ENCODE data around the gene ANKRD37.

Gene ANKRD37

DNA sequence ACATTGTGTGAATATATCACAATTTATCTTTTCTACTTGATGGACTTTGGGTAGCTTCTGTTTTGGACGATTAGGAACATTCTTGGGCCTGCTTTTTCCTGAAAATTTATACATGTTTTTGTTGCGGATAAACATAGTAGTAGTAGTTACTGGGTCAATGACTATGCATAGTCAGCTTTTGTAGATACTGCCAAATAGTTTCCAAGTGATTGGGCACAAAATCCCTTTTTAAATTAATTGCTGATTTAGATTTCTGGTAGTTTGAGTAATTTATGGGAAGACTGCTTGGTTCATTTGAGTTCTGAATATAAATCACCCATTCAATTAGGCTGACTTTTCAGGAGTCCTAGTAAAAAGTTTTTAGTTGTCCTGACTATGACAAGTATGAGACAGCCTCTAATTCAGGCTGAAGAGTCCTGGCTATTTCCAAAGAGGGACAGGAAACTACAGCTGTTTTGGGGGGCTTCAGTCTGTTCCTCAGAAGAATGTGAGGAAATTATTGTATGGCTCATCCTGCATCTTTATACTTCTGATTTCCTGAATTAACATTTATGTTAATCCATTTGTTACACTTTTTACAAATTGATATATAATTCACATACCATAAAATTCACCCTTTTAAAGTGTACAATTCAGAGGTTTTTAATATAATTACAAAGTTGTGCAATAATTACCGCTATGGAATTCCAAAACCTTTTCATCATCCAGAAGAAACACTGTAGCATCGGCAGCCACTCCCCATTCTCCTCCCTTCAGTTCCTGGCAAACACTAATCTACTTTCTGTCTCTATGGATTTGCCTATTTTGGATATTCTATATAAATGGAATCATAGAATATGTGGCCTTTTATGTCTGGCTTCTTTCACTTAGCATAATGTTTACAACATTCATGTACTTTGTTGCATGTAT lies 15.1 kb upstream of the ANKRD37 start:
- TF ChIP-seq, protein P1, sequence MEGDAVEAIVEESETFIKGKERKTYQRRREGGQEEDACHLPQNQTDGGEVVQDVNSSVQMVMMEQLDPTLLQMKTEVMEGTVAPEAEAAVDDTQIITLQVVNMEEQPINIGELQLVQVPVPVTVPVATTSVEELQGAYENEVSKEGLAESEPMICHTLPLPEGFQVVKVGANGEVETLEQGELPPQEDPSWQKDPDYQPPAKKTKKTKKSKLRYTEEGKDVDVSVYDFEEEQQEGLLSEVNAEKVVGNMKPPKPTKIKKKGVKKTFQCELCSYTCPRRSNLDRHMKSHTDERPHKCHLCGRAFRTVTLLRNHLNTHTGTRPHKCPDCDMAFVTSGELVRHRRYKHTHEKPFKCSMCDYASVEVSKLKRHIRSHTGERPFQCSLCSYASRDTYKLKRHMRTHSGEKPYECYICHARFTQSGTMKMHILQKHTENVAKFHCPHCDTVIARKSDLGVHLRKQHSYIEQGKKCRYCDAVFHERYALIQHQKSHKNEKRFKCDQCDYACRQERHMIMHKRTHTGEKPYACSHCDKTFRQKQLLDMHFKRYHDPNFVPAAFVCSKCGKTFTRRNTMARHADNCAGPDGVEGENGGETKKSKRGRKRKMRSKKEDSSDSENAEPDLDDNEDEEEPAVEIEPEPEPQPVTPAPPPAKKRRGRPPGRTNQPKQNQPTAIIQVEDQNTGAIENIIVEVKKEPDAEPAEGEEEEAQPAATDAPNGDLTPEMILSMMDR (conservative IDR thresholded peaks at IDR 0.05) = no peak
- H3K27ac ChIP-seq = no peak overlapping the region

DNA sequence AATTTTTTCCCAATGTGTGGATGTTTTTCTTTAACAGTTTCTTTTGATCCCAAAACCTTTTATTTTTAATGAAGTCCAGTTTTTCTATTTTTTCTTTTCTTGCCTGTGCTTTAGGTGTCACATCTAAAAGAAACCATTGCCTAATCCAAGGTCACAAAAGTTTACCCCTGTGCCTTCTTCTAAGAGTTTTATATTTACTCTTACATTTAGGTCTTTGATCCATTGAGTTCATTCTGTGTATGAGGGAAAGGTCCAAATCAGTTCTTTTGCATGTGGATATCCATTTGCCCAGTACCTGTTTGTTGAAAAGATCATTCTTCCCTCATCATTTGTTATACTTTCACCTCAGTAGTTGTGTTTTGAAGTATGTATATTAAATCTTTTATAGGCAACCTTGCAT lies 13.9 kb upstream of the ANKRD37 start:
- H3K27ac ChIP-seq = peak overlapping the region; percentile 96
- TF ChIP-seq, protein P1 (conservative IDR thresholded peaks at IDR 0.05) = no peak

DNA sequence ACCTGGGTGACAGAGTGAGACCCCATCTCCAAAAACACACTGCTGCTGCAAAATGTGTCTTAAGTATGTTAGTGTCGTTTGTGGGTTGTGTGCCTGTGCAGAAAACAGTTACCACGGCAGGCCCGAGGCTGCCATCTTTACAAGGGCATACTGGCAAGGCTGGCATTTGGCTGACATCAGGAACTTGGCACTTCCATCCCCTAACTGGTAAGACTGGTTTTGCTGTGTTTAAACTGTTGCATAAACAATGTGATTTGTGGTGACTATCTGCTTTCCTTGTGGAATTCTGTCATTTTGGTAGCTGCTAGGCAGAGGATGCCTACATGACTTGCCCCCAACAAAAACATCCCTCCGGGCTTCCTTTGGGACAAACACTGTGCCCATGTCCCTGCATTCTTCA lies 13.2 kb upstream of the ANKRD37 start:
- TF ChIP-seq, protein P1 (conservative IDR thresholded peaks at IDR 0.05) = no peak
- H3K27ac ChIP-seq = peak overlapping the region; percentile 96

DNA sequence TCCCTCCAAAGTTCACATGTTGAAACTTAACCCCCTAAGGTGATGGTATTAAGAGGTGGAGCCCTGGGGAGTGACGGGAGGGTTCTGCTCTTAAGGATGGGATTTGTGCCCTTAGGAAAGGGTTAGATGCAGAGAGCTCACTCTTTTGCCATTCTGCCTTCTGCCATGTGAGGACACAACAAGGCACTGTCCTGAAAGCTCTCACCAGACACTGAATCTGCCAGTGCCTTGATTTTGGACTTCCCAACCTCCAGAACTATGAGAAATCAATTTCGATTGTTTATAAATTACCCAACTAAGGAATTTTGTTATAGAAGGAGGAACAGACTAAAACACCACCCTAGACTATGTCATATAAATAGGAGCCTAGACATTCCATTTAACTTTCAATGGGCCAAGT lies 12.6 kb upstream of the ANKRD37 start:
- TF ChIP-seq, protein P1 (conservative IDR thresholded peaks at IDR 0.05) = no peak
- H3K27ac ChIP-seq = peak overlapping the region; percentile 96

DNA sequence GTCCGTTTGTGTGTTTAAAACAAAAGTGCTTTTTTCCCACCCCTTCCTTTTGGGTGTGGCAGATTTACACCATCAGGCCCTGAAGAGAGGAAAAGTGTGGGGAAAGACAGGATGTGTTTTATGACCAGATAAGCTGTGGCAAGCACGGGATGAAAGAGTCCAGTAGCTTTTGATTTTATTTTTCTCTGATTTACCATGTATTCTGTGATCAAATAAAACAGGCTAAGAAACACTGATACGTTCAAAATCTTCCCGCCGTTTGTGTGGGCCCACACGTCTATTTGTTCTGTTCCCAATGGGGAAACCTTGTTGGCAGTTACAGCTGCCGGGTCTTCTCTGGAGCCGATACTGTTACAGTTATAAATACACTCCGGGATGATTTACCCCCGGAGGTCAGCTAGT lies 11.7 kb upstream of the ANKRD37 start:
- TF ChIP-seq, protein P1 (conservative IDR thresholded peaks at IDR 0.05) = no peak
- H3K27ac ChIP-seq = peak overlapping the region; percentile 96

DNA sequence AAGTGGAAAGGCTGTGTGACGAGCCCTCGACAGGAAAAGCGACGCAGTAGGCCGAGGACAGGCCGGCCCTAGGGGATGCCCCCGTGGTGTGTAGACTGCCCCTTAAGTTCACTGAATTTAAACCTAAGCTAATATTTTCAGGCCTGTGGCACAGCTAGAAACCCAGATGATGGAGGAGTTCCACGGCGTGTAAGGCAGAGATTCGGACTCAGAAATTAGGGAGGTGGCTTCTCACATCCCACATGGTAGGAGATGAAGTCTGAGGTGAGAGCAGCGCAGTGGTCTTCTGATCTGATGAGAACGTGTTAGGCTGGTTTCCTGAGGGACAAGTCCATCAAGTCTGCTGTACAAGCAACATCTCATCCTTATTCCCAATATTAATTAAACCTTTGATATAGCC lies 8.7 kb upstream of the ANKRD37 start:
- TF ChIP-seq, protein P1 (conservative IDR thresholded peaks at IDR 0.05) = no peak
- H3K27ac ChIP-seq = no peak overlapping the region

DNA sequence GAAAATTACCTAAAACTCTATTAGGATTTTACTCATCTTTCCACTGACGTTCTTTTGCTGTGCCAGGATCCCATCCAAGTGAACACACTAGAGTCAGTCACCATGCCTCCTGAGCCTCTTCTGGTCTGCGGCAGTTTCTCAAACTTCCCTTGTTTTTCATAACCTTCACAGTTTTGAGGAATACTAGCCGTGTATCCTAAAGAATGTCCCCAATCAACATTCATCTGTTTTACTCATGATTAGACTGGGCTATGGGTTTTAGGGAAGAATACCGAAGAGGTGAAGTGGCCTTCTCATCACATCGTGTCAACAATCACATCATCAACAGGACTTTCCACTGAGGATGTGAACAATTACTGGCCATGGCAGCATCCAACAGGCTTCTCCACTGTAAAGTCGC lies 5.7 kb upstream of the ANKRD37 start:
- TF ChIP-seq, protein P1 (conservative IDR thresholded peaks at IDR 0.05) = no peak
- no peak overlapping the region for H3K27ac ChIP-seq
